HG03108 (cell line): ENCODE data around the gene KRTAP3-2.

Source experiments
- ATAC-seq: cut with Tn5 transposase; IDR thresholded peaks from one replicate; pipeline ENCODE4 v1.9.1; 2021; ENCODE audit warnings: moderate library complexity; ENCODE audit not compliant: unreplicated experiment

The KRTAP3-2 gene

GRCh38 chr17:41012326-41013120 is 12.8 kb upstream of the KRTAP3-2 start:
- no peak for ATAC-seq

GRCh38 chr17:41010441-41010840 is 10.7 kb upstream of the KRTAP3-2 start:
- ATAC-seq, result no peak

- no peak for ATAC-seq
Measured at GRCh38 chr17:41009936-41010335, 10.2 kb upstream of the KRTAP3-2 start.

GRCh38 chr17:41009301-41009760 is 9.6 kb upstream of the KRTAP3-2 start:
- ATAC-seq, result no peak

GRCh38 chr17:41008811-41009210 is 9.1 kb upstream of the KRTAP3-2 start, which contains the start of gene KRTAP3-1:
Gene KRTAP3-1 (minus strand): TSS chr17:41009128. CDS start chr17:41009074, 54 bp downstream.
- ATAC-seq, result no peak

GRCh38 chr17:41004397-41004796 is 4.7 kb upstream of the KRTAP3-2 start:
- no peak for ATAC-seq

- ATAC-seq, result no peak
Measured at GRCh38 chr17:41003926-41004325, 4.2 kb upstream of the KRTAP3-2 start.

- no peak for ATAC-seq
Measured at GRCh38 chr17:41002814-41003213, 3.1 kb upstream of the KRTAP3-2 start.

GRCh38 chr17:41001795-41002194 is 2.1 kb upstream of the KRTAP3-2 start:
- ATAC-seq, result no peak

- ATAC-seq, result no peak
Measured at GRCh38 chr17:40997361-40997760, 2.3 kb downstream of the KRTAP3-2 start.

GRCh38 chr17:40996829-40997228 is 2.9 kb downstream of the KRTAP3-2 start:
- no peak for ATAC-seq

GRCh38 chr17:40995116-40995515 is 4.6 kb downstream of the KRTAP3-2 start:
- ATAC-seq, result no peak

- no peak for ATAC-seq
Measured at GRCh38 chr17:40993839-40994238, 5.9 kb downstream of the KRTAP3-2 start, which contains the start of gene KRTAP3-3. Gene KRTAP3-3 (minus strand): TSS chr17:40994164. CDS start chr17:40994097, 67 bp downstream.

- ATAC-seq, result no peak
Measured at GRCh38 chr17:40993084-40993483, 6.6 kb downstream of the KRTAP3-2 start.

- no peak for ATAC-seq
Measured at GRCh38 chr17:40992666-40993065, 7.0 kb downstream of the KRTAP3-2 start.

- no peak for ATAC-seq
Measured at GRCh38 chr17:40986920-40987319, 12.8 kb downstream of the KRTAP3-2 start.

GRCh38 chr17:40984226-40984625 is 15.5 kb downstream of the KRTAP3-2 start, which contains the start of gene KRT40:
Gene KRT40 (minus strand): TSS chr17:40984326. CDS start chr17:40984273, 53 bp downstream.
- no peak for ATAC-seq

- ATAC-seq, result no peak
Measured at GRCh38 chr17:40981115-40981514, 18.6 kb downstream of the KRTAP3-2 start.

GRCh38 chr17:40980596-40980995 is 19.1 kb downstream of the KRTAP3-2 start:
- no peak for ATAC-seq

GRCh38 chr17:40980117-40980516 is 19.6 kb downstream of the KRTAP3-2 start:
- no peak for ATAC-seq

- ATAC-seq, result no peak
Measured at GRCh38 chr17:40978575-40979151, 21.0 kb downstream of the KRTAP3-2 start.

- ATAC-seq, result no peak
Measured at GRCh38 chr17:40975516-40975915, 24.2 kb downstream of the KRTAP3-2 start.
